IPS DF 6.9 (cell line): ENCODE data around the gene NCMAP.

Experiments
- DNase-seq: peaks from one replicate; pipeline ENCODE4 v3.0.0-alpha.2; 2013; ENCODE audit warnings: low read depth, low spot score
- H3K27ac ChIP-seq: one replicate; pipeline ENCODE4 v1.5.1; 2013; ENCODE audit warnings: low read length, control low read depth
- H3K27me3 ChIP-seq: 2 replicates; pipeline ENCODE4 v1.6.1; 2013; ENCODE audit warnings: mild to moderate bottlenecking, low read length; ENCODE audit not compliant: control insufficient read depth, insufficient read depth
- H3K36me3 ChIP-seq: 2 replicates; pipeline ENCODE4 v1.6.1; 2013; ENCODE audit warnings: low read length; ENCODE audit not compliant: control insufficient read depth, insufficient read depth
- H3K4me1 ChIP-seq: 2 replicates; pipeline ENCODE4 v1.6.1; 2013; ENCODE audit warnings: low read length; ENCODE audit not compliant: control insufficient read depth, insufficient read depth
- H3K4me3 ChIP-seq: 2 replicates; pipeline ENCODE4 v1.5.1; 2013; ENCODE audit warnings: mild to moderate bottlenecking, low read length
- H3K9me3 ChIP-seq: 2 replicates; pipeline ENCODE4 v1.6.1; 2013; ENCODE audit warnings: low read length, inconsistent platforms; ENCODE audit not compliant: control insufficient read depth, insufficient read depth
- WGBS: extraction: QIAGEN DNeasy Blood & Tissue Kit; methylation state at CpG from one replicate; pipeline ENCODE4 v1.1.7; 2013; ENCODE audit warnings: mixed read lengths, missing lambda C conversion rate; ENCODE audit not compliant: insufficient read length, insufficient coverage; 5-methylcytosine and 5-hydroxymethylcytosine counted together

NCMAP gene

DNA sequence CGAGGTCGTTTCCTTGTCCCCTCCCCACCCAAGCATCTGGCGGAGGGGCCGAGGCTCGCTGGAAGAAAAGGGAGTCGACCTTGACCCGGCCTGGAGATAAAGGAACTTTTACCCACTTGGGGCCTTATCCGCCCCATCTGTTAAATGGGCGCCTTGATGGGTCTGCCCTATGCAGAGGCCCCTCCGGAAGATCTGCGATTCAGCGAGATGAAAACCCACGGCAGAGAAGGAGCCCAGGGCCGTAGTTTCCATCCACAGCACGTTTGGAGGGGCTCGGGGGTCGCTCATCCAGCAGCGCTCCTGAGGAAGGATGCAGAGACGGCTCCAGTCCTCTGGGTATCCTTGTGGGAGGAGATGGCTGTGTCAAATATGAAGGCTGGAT is 518 bp downstream of the NCMAP start:
- H3K36me3 ChIP-seq = no peaks in the 10 kb centered on the region
- H3K27me3 ChIP-seq = no peaks in the 10 kb centered on the region; the same call in 1 of the 2 replicates
- no peaks in the 10 kb centered on the region for H3K9me3 ChIP-seq
- DNase-seq = no peak
- no peak overlapping the region for H3K27ac ChIP-seq
- peak overlapping the region; percentile 31; the same call in 1 of the 2 replicates for H3K4me3 ChIP-seq
- no CpG with 5 or more reads among the region's 19 CpGs for WGBS
- H3K4me1 ChIP-seq = peaks cover 4% of the 10 kb centered on the region

DNA sequence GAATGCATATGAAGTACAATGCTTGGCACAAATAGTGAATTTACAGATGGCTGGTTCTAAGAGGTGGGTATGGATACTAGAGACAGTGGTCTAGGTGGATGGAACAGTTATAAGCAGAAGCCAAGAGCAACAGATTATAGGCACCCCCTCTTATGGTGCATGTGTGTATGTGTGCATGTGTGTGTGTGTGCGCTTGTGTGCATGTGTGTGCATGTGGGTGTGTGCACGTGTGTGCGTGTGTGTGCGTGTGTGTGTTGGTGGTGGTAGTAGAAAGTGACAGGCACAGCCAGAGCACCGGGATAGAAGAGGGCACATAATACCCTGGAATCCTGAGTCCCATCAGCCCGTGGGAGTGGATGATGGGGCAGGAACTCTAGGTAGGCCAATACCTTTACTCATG is 1.3 kb downstream of the NCMAP start:
- H3K27me3 ChIP-seq = no peaks in the 10 kb centered on the region; the same call in 1 of the 2 replicates
- DNase-seq = no peak
- H3K36me3 ChIP-seq = no peaks in the 10 kb centered on the region
- H3K4me3 ChIP-seq = no peak overlapping the region
- no peak overlapping the region for H3K27ac ChIP-seq
- no peaks in the 10 kb centered on the region for H3K9me3 ChIP-seq
- H3K4me1 ChIP-seq = peaks cover 3% of the 10 kb centered on the region; the same call in 1 of the 2 replicates
- WGBS = no CpG with 5 or more reads among the region's 6 CpGs

DNA sequence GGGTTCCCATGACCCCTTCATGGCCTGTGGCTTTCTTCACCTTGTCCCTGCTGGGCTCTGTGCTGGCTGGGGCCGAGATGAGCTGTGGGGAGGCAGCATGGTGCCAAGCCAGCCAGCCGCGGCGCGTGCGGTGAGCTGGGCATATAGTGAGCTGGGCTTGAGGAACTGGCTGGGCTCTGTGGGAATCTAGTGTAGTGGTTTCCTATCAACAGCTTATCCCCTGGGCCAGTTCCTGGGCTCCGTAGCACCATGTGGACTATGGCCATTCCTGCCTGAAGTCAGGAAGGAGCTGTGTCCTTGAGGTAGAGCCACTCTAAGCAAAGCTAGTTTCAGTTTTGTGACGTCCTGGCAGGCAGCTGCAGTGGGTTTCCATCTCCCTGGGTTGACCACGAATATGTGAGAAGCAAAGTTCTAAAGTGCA is 1.8 kb downstream of the NCMAP start:
- H3K27me3 ChIP-seq = no peaks in the 10 kb centered on the region; the same call in 1 of the 2 replicates
- no peak for DNase-seq
- no peaks in the 10 kb centered on the region for H3K9me3 ChIP-seq
- H3K4me1 ChIP-seq = peaks cover 3% of the 10 kb centered on the region; the same call in 1 of the 2 replicates
- no CpG with 5 or more reads among the region's 9 CpGs for WGBS
- no peak overlapping the region for H3K4me3 ChIP-seq
- no peaks in the 10 kb centered on the region for H3K36me3 ChIP-seq
- H3K27ac ChIP-seq = no peak overlapping the region

DNA sequence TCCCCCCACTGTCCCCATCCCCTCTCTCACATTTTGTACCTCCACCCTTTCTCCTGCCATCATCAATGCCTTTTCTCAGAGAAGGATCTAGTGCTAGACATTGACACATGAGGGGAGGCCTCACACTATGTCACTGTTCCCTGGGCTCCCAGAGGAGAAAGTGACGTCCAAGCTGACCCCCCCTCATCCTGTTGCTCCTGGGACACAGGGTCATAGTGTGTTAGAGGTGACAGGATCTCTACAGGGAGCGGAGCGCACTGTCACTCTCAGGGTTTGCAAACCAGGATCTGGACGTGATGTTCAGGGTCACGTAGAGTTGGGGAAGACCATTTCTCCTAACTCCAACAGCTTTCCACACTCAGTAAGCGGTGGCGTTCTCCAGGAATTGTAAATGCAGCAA is 2.6 kb downstream of the NCMAP start:
- Histone ChIP-seq H3K9me3 (no peaks in the 10 kb centered on the region), H3K4me3 (no peak overlapping the region), H3K36me3 (no peaks in the 10 kb centered on the region), H3K4me1 (peaks cover 3% of the 10 kb centered on the region; the same call in 1 of the 2 replicates), H3K27ac (no peak overlapping the region), H3K27me3 (no peaks in the 10 kb centered on the region; the same call in 1 of the 2 replicates)
- no peak for DNase-seq
- WGBS = no CpG with 5 or more reads among the region's 7 CpGs

DNA sequence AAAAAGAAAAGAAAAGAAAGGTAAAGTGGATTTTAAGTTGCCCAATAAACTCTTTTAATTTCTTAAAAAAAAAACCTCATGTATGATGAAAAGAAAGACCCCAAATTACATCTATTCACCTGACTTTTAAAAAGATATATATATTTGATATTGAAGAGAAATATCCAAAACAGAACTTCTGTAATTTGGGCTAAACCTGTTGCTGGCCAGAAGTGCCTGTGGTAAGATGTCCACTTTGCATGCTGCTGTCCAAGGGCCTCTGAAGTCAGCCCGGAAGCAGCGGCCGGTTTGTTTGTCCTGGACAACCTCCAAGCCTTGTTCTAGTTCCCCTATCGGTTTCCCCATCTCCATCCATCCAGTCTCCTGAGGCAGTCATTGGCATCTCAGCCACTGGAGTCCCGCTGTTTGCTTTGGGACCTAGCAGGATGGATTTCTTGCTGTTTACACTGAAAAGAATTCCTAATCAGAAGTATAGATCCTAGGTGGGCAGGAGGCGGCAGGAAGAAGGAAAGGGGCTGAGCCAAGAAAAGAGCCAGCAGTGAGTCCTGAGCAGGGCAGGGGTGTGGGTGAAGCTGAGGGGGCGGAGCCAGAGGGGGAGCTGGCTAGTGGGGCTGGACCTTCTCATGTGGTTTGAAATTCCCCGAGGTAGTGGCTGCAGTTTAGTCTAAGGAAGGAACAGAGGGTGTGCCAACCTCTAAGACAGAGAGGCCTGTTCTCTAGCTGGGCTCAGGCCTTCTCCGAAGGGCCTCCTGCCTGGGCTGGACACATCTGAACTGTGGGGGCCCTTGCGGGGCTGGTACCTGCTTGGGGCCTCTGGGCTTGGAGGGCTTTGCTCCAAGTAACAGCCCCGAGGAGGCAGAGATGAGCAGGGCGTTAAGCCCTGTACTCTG is 3.3 kb downstream of the NCMAP start:
- no CpG with 5 or more reads among the region's 12 CpGs for WGBS
- Histone ChIP-seq H3K4me1 (peaks cover 3% of the 10 kb centered on the region; the same call in 1 of the 2 replicates), H3K27me3 (no peaks in the 10 kb centered on the region; the same call in 1 of the 2 replicates), H3K27ac (no peak overlapping the region), H3K36me3 (no peaks in the 10 kb centered on the region), H3K9me3 (no peaks in the 10 kb centered on the region), H3K4me3 (no peak overlapping the region)
- DNase-seq = peak; percentile 37

DNA sequence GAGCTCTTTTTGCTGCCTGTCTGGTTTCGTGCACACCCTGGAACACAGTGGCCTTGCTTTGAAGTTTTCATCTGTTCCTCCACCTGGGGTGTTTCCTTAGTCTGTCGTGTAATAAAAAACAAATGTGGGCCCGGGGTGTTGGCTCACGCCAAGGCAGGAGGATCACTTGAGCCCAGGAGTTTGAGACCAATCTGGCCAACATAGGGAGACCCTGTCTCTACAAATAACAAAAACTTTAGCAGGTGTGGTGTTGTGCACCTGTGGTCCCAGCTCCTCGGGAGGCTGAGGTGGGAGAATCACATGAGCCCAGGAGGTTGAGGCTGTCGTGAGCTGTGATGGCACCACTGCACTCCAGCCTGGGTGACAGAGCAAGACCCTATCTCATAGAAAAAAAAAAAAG is 4.5 kb downstream of the NCMAP start:
- Histone ChIP-seq H3K9me3 (no peaks in the 10 kb centered on the region), H3K4me1 (peaks cover 3% of the 10 kb centered on the region; the same call in 1 of the 2 replicates), H3K27ac (no peak overlapping the region), H3K27me3 (no peaks in the 10 kb centered on the region), H3K36me3 (no peaks in the 10 kb centered on the region), H3K4me3 (no peak overlapping the region)
- DNase-seq = no peak
- no CpG with 5 or more reads among the region's 6 CpGs for WGBS

DNA sequence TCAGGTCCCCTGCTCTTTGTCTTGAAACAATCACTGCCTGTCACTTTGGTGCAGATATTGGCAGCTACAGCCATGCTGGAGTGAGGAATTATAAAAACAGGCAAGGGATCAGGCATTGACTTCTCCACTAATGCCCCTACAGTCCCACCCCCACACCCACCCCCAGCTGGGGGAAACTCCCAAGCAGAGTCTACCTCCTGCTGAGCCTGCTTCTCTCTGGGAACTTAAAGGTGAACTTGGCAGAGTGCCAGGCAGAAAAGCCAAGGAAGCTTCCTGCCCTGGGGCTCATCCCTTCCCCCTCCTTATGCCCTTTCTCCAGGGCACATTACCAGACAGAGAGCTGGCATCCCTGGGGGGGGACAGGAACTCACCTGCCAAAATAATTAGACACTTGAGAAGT is 6.7 kb downstream of the NCMAP start:
- Histone ChIP-seq H3K4me1 (peaks cover 5% of the 10 kb centered on the region), H3K27ac (no peak overlapping the region), H3K36me3 (no peaks in the 10 kb centered on the region), H3K4me3 (no peak overlapping the region), H3K27me3 (no peaks in the 10 kb centered on the region), H3K9me3 (no peaks in the 10 kb centered on the region)
- DNase-seq = no peak

DNA sequence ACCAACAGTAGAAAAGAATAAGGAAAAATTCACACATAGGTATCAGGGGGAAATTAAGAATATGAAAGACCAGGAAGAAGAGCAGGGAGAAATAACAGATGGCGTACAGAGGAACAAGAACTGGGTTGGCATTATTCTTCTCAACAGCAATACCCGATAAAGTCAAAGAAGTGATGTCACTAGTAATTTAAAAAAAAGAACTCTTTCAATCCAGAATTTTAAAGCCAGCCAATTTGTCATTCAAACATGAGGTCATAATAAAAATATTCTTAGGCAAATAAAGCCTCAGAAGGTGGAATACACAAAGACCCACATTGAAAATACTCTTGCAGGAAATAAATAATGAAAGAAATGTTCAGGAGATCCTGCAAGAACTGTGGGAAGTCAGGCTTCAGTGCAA is 8.8 kb downstream of the NCMAP start:
- no CpG with 5 or more reads among the region's 2 CpGs for WGBS
- no peak for DNase-seq
- no peaks in the 10 kb centered on the region for H3K27me3 ChIP-seq

DNA sequence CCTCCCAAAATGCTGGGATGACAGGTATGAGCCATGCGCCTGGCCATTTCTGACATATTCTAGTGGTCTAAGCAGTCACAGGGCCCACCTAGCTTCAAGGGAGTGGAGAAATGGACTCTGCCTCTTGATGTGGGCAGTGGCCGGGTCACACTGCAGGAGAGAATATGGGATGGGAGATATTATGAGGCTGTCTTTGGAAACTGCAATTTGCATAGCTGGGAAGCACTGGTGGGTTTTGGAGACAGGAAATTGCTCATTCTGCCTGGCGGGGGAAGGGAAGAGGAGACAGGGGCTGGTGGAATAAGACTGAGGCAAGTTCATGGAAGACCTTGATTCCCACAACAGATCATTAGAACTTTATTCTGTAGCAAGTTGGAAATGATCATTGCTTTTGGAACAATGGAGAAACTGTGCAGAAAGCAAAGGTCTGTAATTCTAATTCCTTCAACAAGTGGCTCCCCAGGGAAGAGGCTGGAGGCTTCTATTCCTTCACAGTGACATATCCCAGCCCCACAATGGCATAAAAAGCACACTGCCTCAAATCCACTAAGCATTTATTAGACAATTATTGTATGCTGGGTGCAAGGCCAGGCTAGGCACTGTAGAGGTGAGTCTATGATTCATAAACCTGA is 10.5 kb downstream of the NCMAP start:
- no CpG with 5 or more reads among the region's 3 CpGs for WGBS
- H3K9me3 ChIP-seq = no peaks in the 10 kb centered on the region
- no peaks in the 10 kb centered on the region for H3K27me3 ChIP-seq
- H3K27ac ChIP-seq = no peak overlapping the region
- DNase-seq = no peak
- H3K4me3 ChIP-seq = no peak overlapping the region
- H3K4me1 ChIP-seq = peaks cover 3% of the 10 kb centered on the region; the same call in 1 of the 2 replicates
- H3K36me3 ChIP-seq = no peaks in the 10 kb centered on the region

More for the DNA sequence above, 8.8 kb downstream of the NCMAP start:
- no peaks in the 10 kb centered on the region for H3K9me3 ChIP-seq
- peaks cover 3% of the 10 kb centered on the region; the same call in 1 of the 2 replicates for H3K4me1 ChIP-seq
- H3K27ac ChIP-seq = no peak overlapping the region
- H3K36me3 ChIP-seq = no peaks in the 10 kb centered on the region
- H3K4me3 ChIP-seq = no peak overlapping the region

DNA sequence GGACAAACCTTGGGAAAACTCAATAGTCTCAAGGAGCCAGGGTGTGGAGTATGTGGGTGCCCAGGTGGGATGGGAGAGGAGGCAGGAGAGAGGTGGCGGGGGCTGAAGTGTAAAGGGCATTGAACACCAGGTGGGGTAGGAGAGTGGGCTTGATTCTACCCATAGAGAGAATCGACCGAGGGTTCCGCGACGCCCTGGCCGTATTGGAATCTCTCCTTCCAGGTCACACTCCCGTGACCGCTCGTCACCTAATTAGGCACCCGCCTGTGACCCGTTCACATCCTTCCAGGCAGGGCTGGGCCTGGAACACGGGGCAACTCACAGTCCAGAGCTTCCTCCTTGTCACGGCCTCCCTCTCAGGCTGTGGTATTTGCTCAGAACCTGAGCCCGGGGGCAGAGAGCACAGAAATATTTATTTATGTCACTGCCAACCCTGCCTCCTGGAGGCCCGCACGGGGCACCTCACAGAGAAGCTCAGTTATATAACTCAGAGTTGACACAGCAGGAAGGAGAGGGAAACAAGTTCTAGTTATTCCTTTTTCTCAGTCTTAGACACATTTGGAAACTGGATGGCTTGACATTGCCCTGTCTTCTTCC is 12.0 kb downstream of the NCMAP start:
- Histone ChIP-seq H3K27me3 (no peaks in the 10 kb centered on the region), H3K4me1 (peaks cover 3% of the 10 kb centered on the region; the same call in 1 of the 2 replicates), H3K27ac (no peak overlapping the region), H3K36me3 (no peaks in the 10 kb centered on the region), H3K9me3 (no peaks in the 10 kb centered on the region), H3K4me3 (no peak overlapping the region)
- no peak for DNase-seq
- WGBS = no CpG with 5 or more reads among the region's 17 CpGs
